ENCODE results near the gene RABGAP1L.

The RABGAP1L gene

DNA sequence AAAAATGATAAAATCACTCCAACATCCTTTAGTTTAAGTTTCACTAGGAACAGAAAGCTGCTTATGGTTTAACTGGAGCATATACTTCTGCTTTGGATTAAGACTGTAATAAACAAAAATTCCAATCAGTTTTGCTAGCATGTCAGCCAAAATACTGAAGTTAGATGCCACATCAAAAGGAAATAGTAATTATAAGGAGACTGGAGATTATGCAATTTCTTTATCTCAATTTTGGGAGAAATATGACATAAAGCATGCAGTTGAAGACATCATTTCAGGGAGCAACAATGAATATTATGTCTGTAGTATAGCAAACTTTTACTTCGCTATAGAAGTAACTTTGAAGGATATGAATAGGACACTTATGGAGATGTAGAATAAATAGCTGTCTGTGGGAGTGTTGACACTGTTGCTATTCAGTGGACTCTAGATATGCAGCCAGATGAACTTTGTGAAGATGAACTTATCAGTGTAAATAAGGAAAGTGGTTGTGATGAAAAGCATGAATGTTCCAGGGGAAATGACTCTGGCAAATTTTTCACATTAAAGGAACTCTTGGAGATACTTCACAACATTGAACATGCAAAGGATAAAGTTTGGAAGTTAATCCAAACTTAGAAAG lies 107.8 kb downstream of the RABGAP1L start:
- TF ChIP-seq CTCF (IDR thresholded peaks at IDR 0.05; ENCODE audit: borderline replicate concordance, control extremely low read depth, extremely low read depth, insufficient read depth, missing control alignments), result no peak
- in situ Hi-C loops (cut with MboI; ENCODE audit: low sequenced_read_pairs, unreplicated experiment), result no loop called here
- no peak for DNase-seq (ENCODE audit: low spot score)

DNA sequence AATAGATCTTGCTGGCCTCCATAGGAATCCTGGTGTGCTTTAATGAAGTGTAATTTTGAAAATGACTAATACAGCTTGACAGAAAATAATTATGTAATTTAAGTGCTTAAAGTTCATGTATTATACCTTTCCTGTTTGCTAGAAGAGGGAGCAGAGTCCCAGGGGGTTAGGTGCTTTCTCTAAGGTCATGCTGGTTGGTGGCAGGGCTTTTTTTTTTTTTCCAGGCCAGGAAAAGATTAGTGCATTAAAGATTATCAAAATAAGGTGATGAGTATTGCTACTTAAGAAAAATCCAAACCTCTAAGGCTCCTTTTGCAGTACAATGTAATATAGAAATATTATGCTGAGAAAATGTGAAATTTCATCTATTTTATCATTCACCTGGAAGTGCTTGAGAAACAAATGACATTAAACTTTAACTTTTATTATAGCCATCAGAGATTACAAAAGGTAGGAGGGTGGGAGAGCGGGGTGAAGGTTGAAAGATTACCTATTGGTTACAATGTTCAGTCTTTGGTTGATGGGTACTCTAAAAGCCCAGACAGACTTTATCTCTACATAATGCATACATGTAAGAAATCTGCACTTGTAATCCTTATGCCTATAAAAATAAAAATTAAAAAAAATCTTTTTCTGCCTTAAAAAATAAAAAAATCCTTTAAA lies 110.8 kb downstream of the RABGAP1L start:
- in situ Hi-C loops (cut with MboI; ENCODE audit: low sequenced_read_pairs, unreplicated experiment), result no loop called here
- no peak for DNase-seq (ENCODE audit: low spot score)
- TF ChIP-seq CTCF (IDR thresholded peaks at IDR 0.05; ENCODE audit: borderline replicate concordance, control extremely low read depth, extremely low read depth, insufficient read depth, missing control alignments), result no peak

DNA sequence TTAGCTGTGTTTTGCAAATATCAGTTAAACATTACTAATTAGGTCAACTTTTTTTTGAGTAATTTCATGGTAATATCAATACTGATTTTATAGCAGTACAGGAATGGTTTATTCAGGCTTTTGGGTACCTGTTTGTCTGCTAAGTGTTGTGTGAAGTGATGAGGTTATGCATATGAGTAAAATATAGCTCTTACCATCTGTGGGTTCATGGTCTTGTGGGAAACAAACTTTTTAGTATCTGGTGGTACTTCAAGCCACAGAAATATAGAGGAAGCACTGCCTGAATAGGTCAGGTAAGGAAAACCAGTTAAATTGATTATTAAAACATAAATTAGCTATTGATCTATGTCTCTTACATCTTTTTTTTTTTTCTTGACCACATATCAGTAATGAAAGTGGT lies 113.9 kb downstream of the RABGAP1L start:
- no peak for TF ChIP-seq CTCF (IDR thresholded peaks at IDR 0.05; ENCODE audit: borderline replicate concordance, control extremely low read depth, extremely low read depth, insufficient read depth, missing control alignments)
- in situ Hi-C loops (cut with MboI; ENCODE audit: low sequenced_read_pairs, unreplicated experiment), result no loop called here
- no peak for DNase-seq (ENCODE audit: low spot score)

DNA sequence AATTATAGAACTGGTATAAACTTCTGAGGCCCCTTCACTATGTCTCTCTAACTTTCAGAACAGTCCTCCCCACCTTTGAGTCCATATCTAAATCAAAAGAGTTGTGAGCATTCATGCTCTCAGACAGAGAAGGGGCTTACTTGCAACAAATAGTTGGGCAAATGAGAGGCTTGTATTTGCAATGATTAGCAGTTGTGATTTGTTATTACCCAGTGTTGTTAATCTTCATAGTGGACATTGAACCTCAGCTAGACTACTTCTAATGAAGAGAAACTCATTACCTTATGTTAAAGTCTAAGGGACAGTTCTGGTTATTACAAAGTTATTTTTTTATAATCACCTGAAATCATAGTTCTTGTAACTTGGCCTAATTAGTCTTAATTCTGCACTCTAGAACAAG lies 114.5 kb downstream of the RABGAP1L start:
- no peak for TF ChIP-seq CTCF (IDR thresholded peaks at IDR 0.05; ENCODE audit: borderline replicate concordance, control extremely low read depth, extremely low read depth, insufficient read depth, missing control alignments)
- DNase-seq (ENCODE audit: low spot score), result no peak
- in situ Hi-C loops (cut with MboI; ENCODE audit: low sequenced_read_pairs, unreplicated experiment), result no loop called here

DNA sequence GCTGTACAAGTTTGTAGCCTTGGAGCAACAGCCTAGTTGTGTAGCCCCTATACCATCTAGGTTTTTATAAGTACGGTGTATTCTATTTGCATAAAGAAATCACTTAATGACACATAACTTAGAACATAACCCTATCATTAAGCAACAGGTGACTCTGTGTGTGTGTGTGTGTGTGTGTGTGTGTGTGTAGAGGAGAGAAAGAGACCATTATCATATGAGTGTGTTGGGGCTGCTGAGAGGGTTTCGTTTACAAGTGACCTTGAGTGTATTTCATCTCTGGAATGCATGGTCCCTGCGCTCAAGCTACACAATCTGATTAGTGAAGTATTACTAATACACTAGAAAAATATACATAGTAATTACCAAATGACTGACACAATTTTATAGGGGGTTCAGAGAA lies 115.1 kb downstream of the RABGAP1L start:
- DNase-seq (ENCODE audit: low spot score), result no peak
- no peak for TF ChIP-seq CTCF (IDR thresholded peaks at IDR 0.05; ENCODE audit: borderline replicate concordance, control extremely low read depth, extremely low read depth, insufficient read depth, missing control alignments)
- in situ Hi-C loops (cut with MboI; ENCODE audit: low sequenced_read_pairs, unreplicated experiment), result no loop called here

DNA sequence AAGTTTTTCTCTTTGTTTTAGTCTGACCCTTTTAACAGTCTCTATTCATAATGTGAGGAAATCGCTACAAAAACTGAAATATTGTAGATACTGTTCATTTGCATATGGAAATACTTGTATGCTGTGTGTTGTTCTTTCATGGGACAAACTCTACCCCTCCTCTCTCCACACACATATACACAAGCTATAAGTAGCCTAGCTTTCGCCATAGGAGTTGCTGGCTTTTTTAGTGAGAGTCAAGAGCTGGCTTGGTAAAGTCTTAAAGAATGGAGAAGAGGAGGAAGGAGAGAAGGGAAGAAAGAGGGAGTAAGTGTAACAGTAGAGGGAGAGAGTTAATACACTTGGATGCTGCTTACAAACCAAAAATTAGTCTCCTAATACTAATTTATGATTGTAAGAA lies 115.6 kb downstream of the RABGAP1L start:
- DNase-seq (ENCODE audit: low spot score), result no peak
- TF ChIP-seq CTCF (IDR thresholded peaks at IDR 0.05; ENCODE audit: borderline replicate concordance, control extremely low read depth, extremely low read depth, insufficient read depth, missing control alignments), result no peak
- in situ Hi-C loops (cut with MboI; ENCODE audit: low sequenced_read_pairs, unreplicated experiment), result no loop called here

All from GM13976 (cell line).